HG03575 (cell line): ENCODE data around the gene SRF.

Source experiments
- ATAC-seq: cut with Tn5 transposase; IDR thresholded peaks from one replicate; pipeline ENCODE4 v1.9.1; 2021; ENCODE audit not compliant: unreplicated experiment, insufficient number of reproducible peaks, low FRiP score; ENCODE audit errors: extremely low read depth

SRF gene

DNA sequence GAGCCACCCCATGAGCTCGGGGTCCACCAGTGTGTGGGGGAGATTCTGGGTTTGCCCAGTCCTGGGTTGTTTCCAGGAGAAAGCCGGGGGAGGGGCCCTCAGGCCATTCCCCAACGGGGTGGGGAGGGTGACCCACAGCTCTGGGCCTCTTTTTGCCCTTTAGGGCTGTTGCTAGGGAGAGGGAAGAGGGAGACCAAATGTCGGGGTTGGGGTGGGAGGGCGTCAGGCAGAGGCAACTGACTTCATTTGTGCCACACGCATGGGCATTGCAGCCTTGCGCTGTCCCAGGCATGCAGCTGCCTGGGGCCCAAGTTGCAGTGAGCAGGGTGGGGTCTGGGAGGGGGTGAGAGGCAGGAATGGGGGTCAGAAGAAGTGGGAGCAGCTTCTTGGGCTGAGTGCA is 9.0 kb downstream of the SRF start:
- ATAC-seq: no peak

DNA sequence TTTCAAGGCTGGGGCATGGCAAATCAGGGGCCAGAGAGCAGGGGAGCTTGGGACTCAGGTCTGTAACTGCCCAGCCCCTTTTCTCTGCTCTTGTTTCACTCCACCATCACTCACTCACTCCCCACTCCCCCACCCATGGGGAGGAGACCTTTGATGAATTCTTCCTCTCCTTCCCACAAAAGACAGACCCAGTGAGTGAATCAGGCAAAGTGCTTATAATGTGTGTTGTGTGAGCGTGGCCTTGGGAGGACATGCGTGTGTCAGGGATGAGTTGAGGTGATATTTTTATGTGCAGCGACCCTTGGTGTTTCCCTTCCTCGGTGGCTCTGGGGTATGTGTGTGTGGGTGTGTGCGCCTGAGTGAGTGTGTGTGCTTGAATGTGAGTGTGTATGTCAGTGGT is 9.9 kb downstream of the SRF start:
- no peak for ATAC-seq

DNA sequence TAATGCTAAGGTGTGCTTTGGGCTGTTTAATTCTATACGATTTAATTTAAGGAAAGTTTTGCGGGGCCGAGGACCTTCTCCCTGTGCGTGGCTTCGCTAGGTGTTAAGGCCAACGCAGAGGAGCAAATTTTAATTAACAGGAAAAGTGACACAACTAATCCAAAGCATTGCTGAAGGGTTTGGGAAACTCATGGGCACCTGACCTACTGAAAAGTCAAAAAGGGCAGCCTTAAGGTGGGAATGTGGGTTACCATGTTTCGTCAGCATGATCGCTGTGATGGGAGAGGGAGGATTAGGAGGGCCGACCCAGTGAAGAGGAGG is 10.5 kb downstream of the SRF start:
- no peak for ATAC-seq

- ATAC-seq: no peak
Observed at GRCh38 chr6:43181942-43182860, 11.1 kb downstream of the SRF start, which contains the start of gene CUL9. Gene CUL9 (plus strand): TSS chr6:43182196. CDS start chr6:43184311, 2,115 bp downstream.

DNA sequence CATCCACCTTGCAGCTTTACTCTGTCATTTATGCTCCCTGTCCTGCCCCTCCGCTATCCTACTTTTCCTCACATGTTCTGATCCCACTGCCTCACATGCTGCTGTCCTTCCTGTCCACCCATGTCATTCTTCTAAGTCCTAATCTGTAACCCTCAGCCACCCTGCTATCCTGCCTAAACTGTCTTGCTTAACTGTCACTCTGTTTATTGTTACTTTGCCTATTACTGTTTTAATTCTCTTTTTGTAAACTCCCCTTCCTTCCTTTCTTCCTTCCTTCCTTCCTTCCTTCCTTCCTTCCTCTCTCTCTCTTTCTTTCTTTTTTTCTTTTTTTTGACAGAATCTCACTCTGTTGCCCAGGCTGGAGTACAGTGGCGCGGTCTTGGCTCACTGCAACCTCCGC is 12.4 kb downstream of the SRF start:
- ATAC-seq: no peak

- no peak for ATAC-seq
Observed at GRCh38 chr6:43184268-43184985, 13.4 kb downstream of the SRF start.

DNA sequence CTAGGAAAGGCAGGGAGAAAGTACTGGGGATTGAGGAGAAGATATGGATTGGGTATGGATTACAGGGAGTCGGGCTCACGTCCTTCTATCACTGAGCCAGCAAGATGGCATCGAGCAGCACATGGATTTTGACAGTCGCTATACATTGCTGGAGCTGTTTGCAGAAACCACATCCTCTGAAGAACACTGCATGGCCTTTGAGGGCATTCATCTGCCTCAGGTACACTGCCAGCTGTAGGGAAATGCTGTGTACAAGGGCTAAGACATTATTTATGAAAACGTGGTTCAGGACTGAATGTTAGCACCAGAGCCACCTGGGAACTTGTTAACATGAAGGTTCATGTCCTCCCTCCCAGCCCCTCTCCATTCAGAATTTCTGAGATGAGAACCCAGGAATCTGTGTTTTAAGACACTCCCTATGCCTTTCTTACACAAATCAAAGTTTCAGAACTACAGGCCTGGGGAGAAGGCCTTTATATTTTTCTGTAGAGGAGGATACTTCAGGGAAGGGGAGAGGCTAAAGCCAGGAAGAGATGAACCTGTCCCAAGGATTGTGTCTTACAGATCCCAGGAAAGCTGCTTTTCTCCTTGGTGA is 14.4 kb downstream of the SRF start:
- no peak for ATAC-seq

DNA sequence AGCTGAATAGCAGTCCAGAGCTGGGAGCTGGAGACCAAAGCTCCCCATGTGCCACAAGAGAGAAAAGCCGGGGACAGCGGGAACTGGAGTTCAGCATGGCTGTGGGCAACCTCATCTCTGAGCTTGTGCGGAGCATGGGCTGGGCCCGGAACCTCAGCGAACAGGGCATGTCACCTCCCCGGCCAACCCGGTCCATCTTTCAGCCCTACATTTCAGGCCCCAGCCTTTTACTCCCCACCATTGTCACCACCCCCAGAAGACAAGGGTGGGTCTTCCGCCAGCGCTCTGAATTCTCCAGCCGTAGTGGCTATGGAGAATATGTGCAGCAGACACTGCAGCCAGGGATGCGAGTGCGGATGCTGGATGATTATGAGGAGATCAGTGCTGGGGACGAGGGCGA is 14.9 kb downstream of the SRF start:
- ATAC-seq: no peak

GRCh38 chr6:43186706-43187105 is 15.6 kb downstream of the SRF start:
- no peak for ATAC-seq

DNA sequence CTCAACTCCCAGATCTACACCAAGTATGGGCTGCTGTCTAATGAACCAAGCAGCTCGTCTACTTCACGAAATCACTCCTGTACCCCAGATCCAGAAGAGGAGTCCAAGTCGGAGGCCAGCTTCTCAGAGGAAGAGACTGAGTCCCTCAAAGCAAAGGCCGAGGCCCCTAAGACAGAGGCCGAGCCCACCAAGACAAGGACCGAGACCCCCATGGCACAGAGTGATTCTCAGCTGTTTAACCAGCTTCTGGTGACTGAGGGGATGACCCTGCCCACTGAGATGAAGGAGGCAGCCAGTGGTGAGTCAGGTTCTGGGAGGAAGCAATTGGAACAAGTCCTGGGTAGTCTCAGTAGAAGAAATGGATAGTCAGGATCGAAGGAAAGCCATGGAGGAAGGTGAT is 16.8 kb downstream of the SRF start:
- no peak for ATAC-seq

DNA sequence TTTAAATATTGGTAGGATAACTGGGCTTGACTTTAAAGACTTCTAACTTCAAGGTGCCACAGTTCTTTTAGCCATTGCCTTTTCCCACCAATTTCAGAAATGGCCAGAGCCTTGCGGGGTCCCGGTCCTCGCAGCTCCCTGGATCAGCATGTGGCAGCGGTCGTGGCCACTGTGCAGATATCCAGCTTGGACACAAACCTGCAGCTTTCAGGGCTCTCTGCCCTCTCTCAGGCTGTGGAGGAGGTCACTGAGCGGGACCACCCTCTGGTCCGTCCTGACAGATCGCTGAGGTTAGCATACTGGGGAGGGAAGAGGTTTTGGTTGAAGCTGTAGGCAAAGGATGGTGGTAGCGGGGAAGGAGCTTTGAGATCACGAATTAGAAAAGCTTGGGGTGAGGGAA is 17.4 kb downstream of the SRF start:
- ATAC-seq: no peak

GRCh38 chr6:43189776-43190304 is 18.8 kb downstream of the SRF start:
- no peak for ATAC-seq

DNA sequence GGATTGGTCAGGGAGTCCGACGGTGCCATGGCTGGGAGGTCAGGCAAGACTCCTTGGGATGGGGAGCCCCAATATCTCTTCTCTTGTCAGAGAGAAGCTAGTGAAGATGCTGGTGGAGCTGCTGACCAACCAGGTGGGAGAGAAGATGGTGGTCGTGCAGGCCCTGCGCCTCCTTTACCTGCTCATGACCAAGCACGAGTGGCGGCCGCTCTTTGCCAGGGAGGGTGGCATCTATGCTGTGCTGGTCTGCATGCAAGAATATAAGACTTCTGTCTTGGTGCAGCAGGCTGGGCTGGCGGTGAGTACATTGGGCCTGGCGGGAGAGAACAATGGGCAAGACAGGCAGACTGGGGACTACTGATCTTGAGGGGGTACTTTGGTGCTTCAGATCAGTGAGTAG is 21.8 kb downstream of the SRF start:
- no peak for ATAC-seq

- no peak for ATAC-seq
Observed at GRCh38 chr6:43193929-43194328, 22.9 kb downstream of the SRF start.

DNA sequence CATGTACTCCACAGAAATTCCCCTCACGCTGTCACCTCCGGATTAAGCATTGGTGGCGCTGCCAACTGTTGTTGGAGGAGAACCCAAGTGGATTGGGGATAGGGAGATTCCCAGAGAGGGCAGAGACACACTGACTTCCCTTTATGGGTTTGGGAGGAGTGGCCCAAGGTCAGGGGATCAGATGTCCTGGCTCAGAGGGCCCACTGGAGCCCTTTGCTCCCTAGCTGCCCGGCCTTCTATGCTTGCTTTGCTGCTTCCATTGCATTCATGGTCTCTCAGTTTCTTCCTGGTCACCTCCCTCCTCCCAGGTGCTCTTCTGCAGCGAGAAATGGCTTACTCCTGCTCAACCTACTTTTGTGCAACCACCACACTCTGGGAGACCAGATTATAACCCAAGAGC is 25.3 kb downstream of the SRF start:
- ATAC-seq: no peak

DNA sequence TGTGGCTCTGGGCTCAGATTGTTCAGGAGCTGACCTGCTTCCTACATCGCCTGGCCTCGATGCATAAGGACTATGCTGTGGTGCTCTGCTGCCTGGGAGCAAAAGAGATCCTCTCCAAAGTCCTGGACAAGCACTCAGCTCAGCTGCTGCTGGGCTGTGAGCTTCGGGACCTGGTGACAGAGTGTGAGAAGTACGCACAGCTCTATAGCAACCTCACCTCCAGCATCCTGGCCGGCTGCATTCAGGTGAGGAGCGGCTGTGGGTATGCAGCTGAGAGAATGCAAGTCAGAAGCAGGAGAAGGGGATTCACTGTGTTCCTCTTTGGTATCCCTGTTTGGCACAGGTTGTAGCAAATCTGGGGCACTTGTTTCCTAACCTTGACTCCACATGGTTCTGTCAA is 28.8 kb downstream of the SRF start:
- ATAC-seq: no peak

DNA sequence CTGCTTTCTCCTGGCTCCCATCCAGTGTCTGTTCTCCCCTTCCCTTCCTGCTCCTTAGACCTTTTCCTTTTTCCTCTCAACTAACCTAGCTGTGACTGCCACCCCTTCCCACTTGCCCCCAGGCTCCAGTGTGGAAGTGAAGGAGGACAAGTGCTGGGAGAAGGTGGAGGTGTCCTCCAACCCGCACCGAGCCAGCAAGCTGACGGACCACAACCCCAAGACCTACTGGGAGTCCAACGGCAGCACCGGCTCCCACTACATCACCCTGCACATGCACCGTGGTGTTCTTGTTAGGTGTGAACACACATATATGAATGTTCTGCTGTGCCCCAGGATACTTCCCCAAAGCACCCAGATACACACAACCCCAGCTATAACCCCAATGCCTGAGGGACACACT is 29.5 kb downstream of the SRF start:
- ATAC-seq: no peak

DNA sequence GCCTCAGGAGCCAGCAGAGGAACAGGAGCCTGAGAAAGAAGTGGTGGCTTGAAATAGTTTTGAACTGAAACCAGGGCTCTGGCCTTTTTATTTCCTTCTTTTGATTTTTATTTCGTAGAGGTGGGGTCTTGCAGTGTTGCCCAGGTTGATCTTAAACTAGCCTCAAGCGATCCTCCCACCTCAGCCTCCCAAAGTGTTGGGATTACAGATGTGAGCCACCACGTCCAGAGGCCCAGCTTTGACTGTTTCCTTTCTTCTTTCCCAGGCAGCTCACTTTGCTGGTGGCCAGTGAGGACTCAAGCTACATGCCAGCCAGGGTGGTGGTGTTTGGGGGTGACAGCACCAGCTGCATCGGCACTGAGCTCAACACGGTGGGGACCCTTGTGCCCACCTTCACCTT is 31.4 kb downstream of the SRF start:
- ATAC-seq: no peak

GRCh38 chr6:43203029-43203717 is 32.1 kb downstream of the SRF start:
- ATAC-seq: no peak
